ENCODE results near the gene DCAF5.

The DCAF5 gene

GRCh38 chr14:69010648-69011047 is 142.3 kb downstream of the DCAF5 start:
- no peak for DNase-seq (ENCODE audit: low read depth in 1 of 2, low spot score in 1 of 2)

GRCh38 chr14:69008421-69008884 is 144.5 kb downstream of the DCAF5 start:
- no peak for DNase-seq (ENCODE audit: low read depth in 1 of 2, low spot score in 1 of 2)

GRCh38 chr14:69006346-69006745 is 146.6 kb downstream of the DCAF5 start:
- DNase-seq (ENCODE audit: low read depth in 1 of 2, low spot score in 1 of 2) = no peak

- DNase-seq (ENCODE audit: low read depth in 1 of 2, low spot score in 1 of 2) = no peak
These were observed 147.3 kb downstream of the DCAF5 start for GRCh38 chr14:69005432-69006148.

GRCh38 chr14:69004731-69005431 is 148.0 kb downstream of the DCAF5 start:
- DNase-seq (ENCODE audit: low read depth in 1 of 2, low spot score in 1 of 2) = no peak

GRCh38 chr14:69003626-69004025 is 149.3 kb downstream of the DCAF5 start:
- no peak for DNase-seq (ENCODE audit: low read depth in 1 of 2, low spot score in 1 of 2)

GRCh38 chr14:69002069-69002468 is 150.8 kb downstream of the DCAF5 start:
- DNase-seq (ENCODE audit: low read depth in 1 of 2, low spot score in 1 of 2) = no peak

GRCh38 chr14:69001375-69001774 is 151.5 kb downstream of the DCAF5 start:
- no peak for DNase-seq (ENCODE audit: low read depth in 1 of 2, low spot score in 1 of 2)

All from activated CD4-positive, alpha-beta T cell treated with anti-CD3 and anti-CD28 coated beads, Interleukin-2, amount 50 U/mL, for 24 hours (primary cell).